ENCODE data around the gene MAST1.

DNA sequence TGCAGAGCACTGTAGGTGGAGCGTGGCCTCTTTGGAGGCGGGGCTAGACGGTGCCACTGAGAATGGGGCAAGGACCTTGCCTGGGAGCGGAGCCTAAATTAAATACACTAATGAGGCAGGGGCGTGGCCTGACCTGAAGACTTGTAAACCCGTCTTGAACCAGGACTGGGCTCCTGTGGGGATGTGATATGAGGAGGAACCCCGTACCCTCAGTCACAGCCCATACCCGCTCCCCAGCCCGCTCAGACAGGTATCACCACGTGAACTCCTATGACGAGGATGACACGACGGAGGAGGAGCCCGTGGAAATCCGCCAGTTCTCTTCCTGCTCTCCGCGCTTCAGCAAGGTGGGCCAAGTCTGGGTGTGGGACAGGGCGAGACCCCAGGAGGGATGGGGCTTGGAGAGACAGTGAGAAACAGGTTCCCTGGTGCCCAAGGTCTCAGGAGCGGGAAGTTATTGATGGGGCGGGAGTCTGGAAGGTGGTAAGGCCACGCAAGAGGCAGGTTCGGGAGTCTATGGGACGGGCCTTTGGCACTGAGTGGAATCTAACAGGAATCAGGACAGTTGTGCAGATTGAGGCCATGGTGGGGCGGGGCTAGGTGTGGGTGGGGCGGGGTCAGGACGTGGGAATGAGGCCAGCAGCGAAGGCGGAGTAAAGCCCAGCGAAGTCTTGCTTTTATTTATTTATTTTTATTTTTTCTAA, 28.3 kb downstream of the MAST1 start:
- TF ChIP-seq POLR2AphosphoS5 (IDR thresholded peaks at IDR 0.05; ENCODE audit: low read depth) (no peak), REST (IDR thresholded peaks at IDR 0.05; ENCODE audit: insufficient replicate concordance, low read depth) (no peak), GABPA (IDR thresholded peaks at IDR 0.05; ENCODE audit: low read depth) (no peak)
- TF ChIP-seq, protein P1, sequence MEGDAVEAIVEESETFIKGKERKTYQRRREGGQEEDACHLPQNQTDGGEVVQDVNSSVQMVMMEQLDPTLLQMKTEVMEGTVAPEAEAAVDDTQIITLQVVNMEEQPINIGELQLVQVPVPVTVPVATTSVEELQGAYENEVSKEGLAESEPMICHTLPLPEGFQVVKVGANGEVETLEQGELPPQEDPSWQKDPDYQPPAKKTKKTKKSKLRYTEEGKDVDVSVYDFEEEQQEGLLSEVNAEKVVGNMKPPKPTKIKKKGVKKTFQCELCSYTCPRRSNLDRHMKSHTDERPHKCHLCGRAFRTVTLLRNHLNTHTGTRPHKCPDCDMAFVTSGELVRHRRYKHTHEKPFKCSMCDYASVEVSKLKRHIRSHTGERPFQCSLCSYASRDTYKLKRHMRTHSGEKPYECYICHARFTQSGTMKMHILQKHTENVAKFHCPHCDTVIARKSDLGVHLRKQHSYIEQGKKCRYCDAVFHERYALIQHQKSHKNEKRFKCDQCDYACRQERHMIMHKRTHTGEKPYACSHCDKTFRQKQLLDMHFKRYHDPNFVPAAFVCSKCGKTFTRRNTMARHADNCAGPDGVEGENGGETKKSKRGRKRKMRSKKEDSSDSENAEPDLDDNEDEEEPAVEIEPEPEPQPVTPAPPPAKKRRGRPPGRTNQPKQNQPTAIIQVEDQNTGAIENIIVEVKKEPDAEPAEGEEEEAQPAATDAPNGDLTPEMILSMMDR (IDR thresholded peaks at IDR 0.05; ENCODE audit: insufficient read depth, low read length), result no peak
